HG03342 (cell line): ENCODE results near the gene FAM228A.
"Not testable (repeated sequence)": the region's sequence is repeated elsewhere in the genome, so short reads cannot be mapped to it uniquely, and the experiment has no call there.

Experiments used
- ATAC-seq: cut with Tn5 transposase; IDR thresholded peaks from one replicate; pipeline ENCODE4 v1.9.1; 2021; ENCODE audit warnings: mild to moderate bottlenecking, moderate library complexity; ENCODE audit not compliant: unreplicated experiment

FAM228A gene

GRCh38 chr2:24174851-24175277 is at the start of gene FAM228A:
TSS of gene FAM228A (plus strand) at chr2:24175053. CDS start at chr2:24175481, 428 bp downstream.
- no peak for ATAC-seq

- no peak for ATAC-seq
Measured at GRCh38 chr2:24125956-24126355, 48.9 kb upstream of the FAM228A start.

- no peak for ATAC-seq
Measured at GRCh38 chr2:24132543-24132942, 42.3 kb upstream of the FAM228A start.

GRCh38 chr2:24140305-24140704 is 34.5 kb upstream of the FAM228A start:
- not testable (repeated sequence) for ATAC-seq

GRCh38 chr2:24147364-24147763 is 27.5 kb upstream of the FAM228A start:
- no peak for ATAC-seq

- ATAC-seq = no peak
Measured at GRCh38 chr2:24152413-24153197, 22.2 kb upstream of the FAM228A start.

- no peak for ATAC-seq
Measured at GRCh38 chr2:24153478-24153877, 21.4 kb upstream of the FAM228A start.

- ATAC-seq = no peak
Measured at GRCh38 chr2:24158131-24158530, 16.7 kb upstream of the FAM228A start.

GRCh38 chr2:24159708-24160107 is 15.1 kb upstream of the FAM228A start:
- no peak for ATAC-seq

- ATAC-seq = no peak
Measured at GRCh38 chr2:24160761-24161160, 14.1 kb upstream of the FAM228A start.

- no peak for ATAC-seq
Measured at GRCh38 chr2:24162494-24162893, 12.4 kb upstream of the FAM228A start.

- ATAC-seq = no peak
Measured at GRCh38 chr2:24163186-24163585, 11.7 kb upstream of the FAM228A start.

GRCh38 chr2:24163601-24164000 is 11.3 kb upstream of the FAM228A start:
- no peak for ATAC-seq

GRCh38 chr2:24164416-24164973 is 10.4 kb upstream of the FAM228A start:
- peak; percentile 44 for ATAC-seq

GRCh38 chr2:24169023-24169422 is 5.8 kb upstream of the FAM228A start:
- ATAC-seq = no peak

GRCh38 chr2:24175631-24176187 is 856 bp downstream of the FAM228A start:
- no peak for ATAC-seq

GRCh38 chr2:24176326-24176725 is 1.5 kb downstream of the FAM228A start:
- no peak for ATAC-seq

GRCh38 chr2:24179683-24180082 is 4.8 kb downstream of the FAM228A start:
- ATAC-seq = no peak

GRCh38 chr2:24181849-24182248 is 7.0 kb downstream of the FAM228A start:
- no peak for ATAC-seq

GRCh38 chr2:24182507-24182906 is 7.7 kb downstream of the FAM228A start:
- ATAC-seq = no peak

- no peak for ATAC-seq
Measured at GRCh38 chr2:24183366-24184069, 8.7 kb downstream of the FAM228A start.

GRCh38 chr2:24189551-24189950 is 14.7 kb downstream of the FAM228A start:
- ATAC-seq = no peak
